Mucosa of descending colon (tissue), 3 donors: Measurements from ENCODE around the gene TMEM259. TPM values are rescaled to one million over a fixed set of nuclear protein-coding genes. Genes with fewer than 3 reads are reported as not detected.
A peak's percentile ranks its signal among the peaks of the same experiment; 100 is the strongest.

Experiments
- ATAC-seq: fragments of 200-7000 bp; cut with Tn5 transposase; one replicate; pipeline ENCODE4 v1.9.1; 2020; ENCODE audit warnings: mild to moderate bottlenecking, moderate library complexity
- DNase-seq, 3 donors: peaks; one replicate each; pipeline ENCODE4 v3.0.0-alpha.2; 2020
- H3K36me3 ChIP-seq: fragments of 200-600 bp; one replicate; pipeline ENCODE4 v1.8.0; 2021; ENCODE audit warnings: low read depth, mild to moderate bottlenecking
- H3K4me1 ChIP-seq: fragments of 200-600 bp; one replicate; pipeline ENCODE4 v1.8.0; 2021; ENCODE audit warnings: low read depth, mild to moderate bottlenecking
- H3K4me3 ChIP-seq: fragments of 200-600 bp; one replicate; pipeline ENCODE4 v1.8.0; 2021; ENCODE audit warnings: mild to moderate bottlenecking
- H3K9me3 ChIP-seq: fragments of 200-600 bp; one replicate; pipeline ENCODE4 v1.8.0; 2021; ENCODE audit warnings: mild to moderate bottlenecking
- intact Hi-C, 2 donors: fragments of 100-400 bp; cut with DNase I in 1 of 2; cut with micrococcal nuclease in 1 of 2; formaldehyde crosslinking; loops; one replicate each; pipeline versions ENCODE4 v1.11.0 to v1.11.1; 2022; cut with DNase I, micrococcal nuclease
- total RNA-seq, 3 donors: library from RNA; stranded (reverse); fragmentation: NEBNext Ultra II Directional in 2 of 3; extraction: Animal tissue kit (Norgen Biotek cat#: 25700) in 2 of 3; gene quantifications; one replicate each; pipeline versions ENCODE4 v1.2.1 to v1.2.4, GENCODE V29; 2021 to 2023
- TF ChIP-seq, protein P1 (sequence below): fragments of 200-600 bp; IDR thresholded peaks from one replicate; pipeline ENCODE4 v1.8.0; 2022; ENCODE audit warnings: antibody characterized with exemption, mild to moderate bottlenecking
- donor health status: DM: no; HTN: no; CAD: no; lungs with moderate emphysema.
- donor health status: DM: no; HTN: no; CAD: no.
- donor health status: DM: no; HTN: yes; CAD: no.

Gene TMEM259
- total RNA-seq, 3 donors from 2014 or later = 185 to 199 (median 190) TPM

- TF ChIP-seq, protein P1, sequence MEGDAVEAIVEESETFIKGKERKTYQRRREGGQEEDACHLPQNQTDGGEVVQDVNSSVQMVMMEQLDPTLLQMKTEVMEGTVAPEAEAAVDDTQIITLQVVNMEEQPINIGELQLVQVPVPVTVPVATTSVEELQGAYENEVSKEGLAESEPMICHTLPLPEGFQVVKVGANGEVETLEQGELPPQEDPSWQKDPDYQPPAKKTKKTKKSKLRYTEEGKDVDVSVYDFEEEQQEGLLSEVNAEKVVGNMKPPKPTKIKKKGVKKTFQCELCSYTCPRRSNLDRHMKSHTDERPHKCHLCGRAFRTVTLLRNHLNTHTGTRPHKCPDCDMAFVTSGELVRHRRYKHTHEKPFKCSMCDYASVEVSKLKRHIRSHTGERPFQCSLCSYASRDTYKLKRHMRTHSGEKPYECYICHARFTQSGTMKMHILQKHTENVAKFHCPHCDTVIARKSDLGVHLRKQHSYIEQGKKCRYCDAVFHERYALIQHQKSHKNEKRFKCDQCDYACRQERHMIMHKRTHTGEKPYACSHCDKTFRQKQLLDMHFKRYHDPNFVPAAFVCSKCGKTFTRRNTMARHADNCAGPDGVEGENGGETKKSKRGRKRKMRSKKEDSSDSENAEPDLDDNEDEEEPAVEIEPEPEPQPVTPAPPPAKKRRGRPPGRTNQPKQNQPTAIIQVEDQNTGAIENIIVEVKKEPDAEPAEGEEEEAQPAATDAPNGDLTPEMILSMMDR = no peak
- ATAC-seq (peak; percentile 56), DNase-seq (peak; percentile 67 to 84 (median 75))
- peaks cover 47% of the 10 kb centered on the region for H3K4me1 ChIP-seq
- H3K9me3 ChIP-seq = no peaks in the 10 kb centered on the region
- no peaks in the 10 kb centered on the region for H3K36me3 ChIP-seq
- no peak overlapping the region for H3K4me3 ChIP-seq
- intact Hi-C loops = no loop called here
Measured at GRCh38 chr19:1017115-1017905, 3.6 kb downstream of the TMEM259 start.

DNA sequence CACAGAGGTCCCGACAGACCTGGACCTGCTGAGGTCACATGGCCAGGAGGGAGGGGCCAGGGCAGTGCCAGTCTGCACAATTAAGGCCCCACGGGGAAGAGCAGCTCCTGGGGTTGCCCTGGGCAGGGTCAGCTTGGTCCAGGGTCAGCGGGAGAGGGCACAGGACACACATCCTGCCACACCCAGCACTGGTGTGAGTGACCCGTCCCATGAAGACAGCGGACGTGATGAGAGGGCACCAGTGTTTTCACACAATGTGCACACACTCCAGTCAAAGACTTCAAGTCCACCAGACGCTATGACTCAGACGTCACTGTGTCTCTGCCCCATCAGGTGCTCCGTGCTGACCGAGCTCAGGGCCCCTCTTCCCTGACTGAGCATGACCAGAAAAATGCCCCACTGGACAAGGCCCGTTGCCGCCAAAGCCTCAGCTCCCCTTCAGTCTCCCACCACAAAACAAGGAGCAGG is 4.2 kb downstream of the TMEM259 start:
- peak in 2 of 3 donors; percentile 59 to 62 for DNase-seq
- TF ChIP-seq, protein P1 = no peak
- H3K4me3 ChIP-seq = no peak overlapping the region
- intact Hi-C loops = no loop called here
- ATAC-seq = peak; percentile 21
- H3K36me3 ChIP-seq = no peaks in the 10 kb centered on the region
- peaks cover 42% of the 10 kb centered on the region for H3K4me1 ChIP-seq
- H3K9me3 ChIP-seq = no peaks in the 10 kb centered on the region

GRCh38 chr19:1015782-1016646 is 4.9 kb downstream of the TMEM259 start:
- DNase-seq (peak in 1 of 3 donors; percentile 35), ATAC-seq (no peak)
- no peak overlapping the region for H3K4me3 ChIP-seq
- peaks cover under 1% of the 10 kb centered on the region for H3K36me3 ChIP-seq
- TF ChIP-seq, protein P1 = no peak
- H3K4me1 ChIP-seq = peaks cover 41% of the 10 kb centered on the region
- intact Hi-C loops = no loop called here
- H3K9me3 ChIP-seq = no peaks in the 10 kb centered on the region

GRCh38 chr19:1015061-1015781 is 5.7 kb downstream of the TMEM259 start:
- H3K4me1 ChIP-seq = peaks cover 41% of the 10 kb centered on the region
- H3K36me3 ChIP-seq = peaks cover 3% of the 10 kb centered on the region
- TF ChIP-seq, protein P1 = no peak

More at GRCh38 chr19:1015061-1015781, 5.7 kb downstream of the TMEM259 start:
- ATAC-seq (no peak), DNase-seq (peak in 1 of 3 donors; percentile 31)
- Histone ChIP-seq H3K4me3 (no peak overlapping the region), H3K9me3 (no peaks in the 10 kb centered on the region)
- intact Hi-C loops = no loop called here
